AG04450 (cell line): Measurements from ENCODE around the gene MRTO4. TPM values are rescaled to one million over a fixed set of nuclear protein-coding genes. Genes with fewer than 3 reads are reported as not detected.

ENCODE experiments used
- CTCF ChIA-PET: fragments of 300-600, 350-600 bp; formaldehyde crosslinking; extraction: SDS; loops from one replicate; lab custom pipeline; 2022; ENCODE audit warnings: antibody characterized with exemption, inconsistent platforms; lab: Charles Lee
- POLR2A ChIA-PET: fragments of 350-600 bp; formaldehyde crosslinking; extraction: SDS; loops from one replicate; lab custom pipeline; 2021; ENCODE audit warnings: antibody characterized with exemption, inconsistent platforms; lab: Yijun Ruan, JAX
- DNase-seq: peaks from one replicate; pipeline ENCODE4 v3.0.0-alpha.2; 2011; ENCODE audit warnings: low read depth, low spot score
- H3K27ac ChIP-seq: one replicate; pipeline ENCODE4 v1.5.1; 2012; ENCODE audit warnings: low read depth, low read length, control low read depth
- H3K27me3 ChIP-seq: one replicate; pipeline ENCODE4 v1.6.0; 2012; ENCODE audit warnings: low read length; ENCODE audit not compliant: control insufficient read depth, insufficient read depth
- H3K4me3 ChIP-seq: 2 replicates; pipeline ENCODE4 v1.5.1; 2011; ENCODE audit warnings: mild to moderate bottlenecking, low read depth, low read length, control low read depth
- H3K9me3 ChIP-seq: 2 replicates; pipeline ENCODE4 v1.5.1; 2012; ENCODE audit warnings: low read length; ENCODE audit not compliant: control insufficient read depth, insufficient read depth
- CTCF ChIP-seq: IDR thresholded peaks from 2 replicates; pipeline ENCODE4 v1.5.1; 2011; ENCODE audit warnings: low read depth, low read length, control low read depth, inconsistent platforms
- polyA plus RNA-seq: library from polyadenylated mRNA; depleted of rRNA; stranded (reverse); fragments of >200 nt; gene quantifications from 2 replicates; pipeline ENCODE4 v1.2.3, GENCODE V29; 2011; rRNA removed
- small RNA-seq: library from RNA; depleted of rRNA; stranded (forward); fragments of <200 nt; gene quantifications from one replicate; pipeline ENCODE3, GENCODE V24; 2012; ENCODE audit warnings: low read depth; ENCODE audit not compliant: insufficient read length

MRTO4 gene
- polyA plus RNA-seq, 1 experiment: 30.8 TPM

GRCh38 chr1:19307794-19308508 is 56.3 kb downstream of the MRTO4 start:
- H3K4me3 ChIP-seq: no peak overlapping the region
- H3K27ac ChIP-seq: no peak overlapping the region
- H3K27me3 ChIP-seq: no peaks in the 10 kb centered on the region
- POLR2A ChIA-PET: no interaction called here
- CTCF ChIA-PET: no interaction called here
- TF ChIP-seq CTCF: no peak
- DNase-seq: no peak
- no peaks in the 10 kb centered on the region; the same call in 1 of the 2 replicates for H3K9me3 ChIP-seq

- CTCF ChIA-PET: no interaction called here
- Histone ChIP-seq H3K27ac (peak overlapping the region; percentile 52), H3K9me3 (no peaks in the 10 kb centered on the region; the same call in 1 of the 2 replicates), H3K4me3 (no peak overlapping the region), H3K27me3 (no peaks in the 10 kb centered on the region)
- DNase-seq: no peak
- POLR2A ChIA-PET: no interaction called here
- TF ChIP-seq CTCF: no peak
Observed at GRCh38 chr1:19308509-19308907, 56.9 kb downstream of the MRTO4 start.

GRCh38 chr1:19309123-19309813 is 57.7 kb downstream of the MRTO4 start:
- H3K27ac ChIP-seq: peak overlapping the region; percentile 52
- ChIA-PET CTCF (interaction anchor here (0.6 kb wide), 1 partner anchor 189 kb away, joined by 4 read pairs; no protein-coding TSS in a partner anchor), POLR2A (interaction anchor here (1.2 kb wide), 1 partner anchor 58 kb away, joined by 6 read pairs; the partner anchor contains the start of genes EMC1 and MRTO4)

More at GRCh38 chr1:19309123-19309813, 57.7 kb downstream of the MRTO4 start:
- no peaks in the 10 kb centered on the region for H3K27me3 ChIP-seq
- H3K9me3 ChIP-seq: no peaks in the 10 kb centered on the region; the same call in 1 of the 2 replicates
- peak overlapping the region; percentile 1; the same call in 1 of the 2 replicates for H3K4me3 ChIP-seq
- peak; percentile 72 for DNase-seq
- TF ChIP-seq CTCF: no peak

Small RNA genes lying within 50 kb of the gene (small RNA-seq; reads per million reads assigned to genes)
- not detected for gene RNU6-1099P

Other genes with a start within 250 kb of the MRTO4 start
- gene UBR4, start 41.5 kb upstream of the MRTO4 start, polyA plus RNA-seq: 91.9 and 152 TPM in 2 replicates
- gene EMC1, start 281 bp upstream of the MRTO4 start, polyA plus RNA-seq: 49.0 and 68.7 TPM in 2 replicates
- 0.19 and 0.46 TPM in 2 replicates for gene AKR7A3, start 37.0 kb downstream of the MRTO4 start, polyA plus RNA-seq
- 47.5 and 63.6 TPM in 2 replicates for gene AKR7A2, start 60.3 kb downstream of the MRTO4 start, polyA plus RNA-seq
- gene SLC66A1, start 60.5 kb downstream of the MRTO4 start, polyA plus RNA-seq: 11.5 and 16.3 TPM in 2 replicates
- 292 and 312 TPM in 2 replicates for gene CAPZB, start 233.7 kb downstream of the MRTO4 start, polyA plus RNA-seq